Right lobe of liver (tissue), 6 donors: ENCODE measurements around the gene NOS3. TPM values are rescaled to one million over a fixed set of nuclear protein-coding genes. Genes with fewer than 3 reads are reported as not detected.

ENCODE experiments used
- ATAC-seq, 4 donors: fragments of 200-7000 bp; cut with Tn5 transposase; one replicate each; pipeline ENCODE4 v1.9.1; 2020; ENCODE audit warnings: mild to moderate bottlenecking in 4 of 4, moderate library complexity in 4 of 4
- DNase-seq, 3 donors: peaks; one replicate each; pipeline ENCODE4 v3.0.0-alpha.2; 2020
- H3K27ac ChIP-seq, 3 donors: fragments of 200-600 bp; one replicate each; pipeline ENCODE4 v1.8.0; 2022
- H3K27me3 ChIP-seq, 2 donors: fragments of 200-600 bp; one replicate each; pipeline ENCODE4 v1.8.0; 2022
- H3K36me3 ChIP-seq, 4 donors: fragments of 200-600 bp; sonication (generic) in 1 of 4; one replicate each; pipeline versions ENCODE4 v1.5.1 to v1.8.0; 2017 to 2022; ENCODE audit warnings: control low read depth in 1 of 4
- H3K4me1 ChIP-seq, 4 donors: fragments of 200-600 bp; sonication (generic) in 1 of 4; one replicate each; pipeline versions ENCODE4 v1.5.1 to v1.8.0; 2017 to 2022; ENCODE audit warnings: control low read depth in 1 of 4
- H3K4me3 ChIP-seq, 3 donors: fragments of 200-600 bp; one replicate each; pipeline ENCODE4 v1.8.0; 2022
- H3K9me3 ChIP-seq, 4 donors: fragments of 200-600 bp; sonication (generic) in 1 of 4; one replicate each; pipeline versions ENCODE4 v1.5.1 to v1.8.0; 2017 to 2022; ENCODE audit warnings: control low read depth in 1 of 4
- POLR2A ChIP-seq: fragments of 450-650 bp; IDR thresholded peaks from one replicate; pipeline ENCODE4 v1.6.1; 2017; ENCODE audit warnings: antibody characterized with exemption, mild to moderate bottlenecking
- WGBS: methylation state at CpG from one replicate; pipeline ENCODE4 v1.1.6; 2018; ENCODE audit warnings: low coverage, low lambda C conversion rate; ENCODE audit not compliant: insufficient coverage; ENCODE audit errors: missing lambda C conversion rate; 5-methylcytosine and 5-hydroxymethylcytosine counted together
- intact Hi-C, 2 donors: fragments of 100-400 bp; cut with DNase I; formaldehyde crosslinking; loops; one replicate each; pipeline versions ENCODE4 v1.11.2 to v1.14.1; 2022
- total RNA-seq, 6 experiments: library from RNA; depleted of rRNA in 2 of 6; stranded (reverse); fragments of >200 nt in 2 of 6; fragmentation: NEBNext Ultra II Directional in 3 of 6; extraction: Animal tissue kit (Norgen Biotek cat#: 25700) in 3 of 6; gene quantifications; one replicate each; pipeline versions ENCODE4 v1.1.0 to v1.2.4, GENCODE V29; 2016 to 2023
- TF ChIP-seq, protein P1 (sequence below), 4 donors: fragments of 200-600 bp in 3 of 4; fragments of 450-650 bp in 1 of 4; IDR thresholded peaks; one replicate each; pipeline versions ENCODE4 v1.5.1 to v1.8.0; 2016 to 2022; ENCODE audit warnings: antibody characterized with exemption in 4 of 4, mild to moderate bottlenecking in 2 of 4
- donor health status: DM: no; HTN: yes; CAD: no.
- donor health status: DM: no; HTN: no; CAD: no.
- donor health status: DM: no; HTN: no; CAD: no.
- donor health status: DM: no; HTN: yes; CAD: no.
- donor health status: DM: no; HTN: yes; CAD: no.

The NOS3 gene
- total RNA-seq, 6 experiments from 2014 or later = 2.4 to 9.2 (median 5.0) TPM

DNA sequence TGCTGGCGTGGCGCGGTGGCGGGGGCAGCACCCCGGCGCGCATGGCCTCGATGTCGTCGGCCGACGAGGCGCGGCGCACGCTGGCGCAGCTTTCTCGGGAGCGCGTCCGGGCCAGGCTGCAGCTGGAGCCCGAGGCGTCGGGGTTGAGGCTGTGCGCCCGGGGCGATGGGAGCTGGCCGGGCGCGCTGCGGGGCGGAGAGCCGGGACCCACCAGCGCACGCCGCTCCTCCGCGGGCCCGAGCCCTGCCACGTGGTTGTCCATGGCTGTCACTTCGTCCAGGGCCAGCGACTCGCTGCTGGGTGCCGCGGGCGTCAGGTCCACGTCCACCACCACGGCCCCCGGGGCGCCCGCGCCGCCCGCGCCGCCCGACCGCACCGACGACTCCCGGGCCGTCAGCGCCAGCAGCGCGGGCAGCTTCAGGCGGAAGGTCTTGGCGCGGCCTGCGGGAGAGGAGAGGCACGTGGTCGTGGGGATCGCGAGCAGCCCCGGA lies 32.7 kb upstream of the NOS3 start:
- 20% methylated on average over 2 of the region's 74 CpGs for WGBS
- H3K4me3 ChIP-seq = no peak overlapping the region
- H3K36me3 ChIP-seq = no peaks in the 10 kb centered on the region
- no peak overlapping the region for H3K27ac ChIP-seq
- TF ChIP-seq POLR2A = no peak
- TF ChIP-seq, protein P1, sequence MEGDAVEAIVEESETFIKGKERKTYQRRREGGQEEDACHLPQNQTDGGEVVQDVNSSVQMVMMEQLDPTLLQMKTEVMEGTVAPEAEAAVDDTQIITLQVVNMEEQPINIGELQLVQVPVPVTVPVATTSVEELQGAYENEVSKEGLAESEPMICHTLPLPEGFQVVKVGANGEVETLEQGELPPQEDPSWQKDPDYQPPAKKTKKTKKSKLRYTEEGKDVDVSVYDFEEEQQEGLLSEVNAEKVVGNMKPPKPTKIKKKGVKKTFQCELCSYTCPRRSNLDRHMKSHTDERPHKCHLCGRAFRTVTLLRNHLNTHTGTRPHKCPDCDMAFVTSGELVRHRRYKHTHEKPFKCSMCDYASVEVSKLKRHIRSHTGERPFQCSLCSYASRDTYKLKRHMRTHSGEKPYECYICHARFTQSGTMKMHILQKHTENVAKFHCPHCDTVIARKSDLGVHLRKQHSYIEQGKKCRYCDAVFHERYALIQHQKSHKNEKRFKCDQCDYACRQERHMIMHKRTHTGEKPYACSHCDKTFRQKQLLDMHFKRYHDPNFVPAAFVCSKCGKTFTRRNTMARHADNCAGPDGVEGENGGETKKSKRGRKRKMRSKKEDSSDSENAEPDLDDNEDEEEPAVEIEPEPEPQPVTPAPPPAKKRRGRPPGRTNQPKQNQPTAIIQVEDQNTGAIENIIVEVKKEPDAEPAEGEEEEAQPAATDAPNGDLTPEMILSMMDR (IDR thresholded peaks at IDR 0.05) = no peak
- intact Hi-C loops = no loop called here
- H3K4me1 ChIP-seq = no peaks in the 10 kb centered on the region
- H3K27me3 ChIP-seq = no peaks in the 10 kb centered on the region
- ATAC-seq (no peak), DNase-seq (no peak)
- H3K9me3 ChIP-seq = no peaks in the 10 kb centered on the region

- Histone ChIP-seq H3K36me3 (no peaks in the 10 kb centered on the region), H3K4me1 (no peaks in the 10 kb centered on the region), H3K27ac (no peak overlapping the region), H3K27me3 (no peaks in the 10 kb centered on the region), H3K9me3 (no peaks in the 10 kb centered on the region), H3K4me3 (no peak overlapping the region)
- ATAC-seq (no peak), DNase-seq (no peak)
- no peak for TF ChIP-seq POLR2A
- TF ChIP-seq, protein P1 (IDR thresholded peaks at IDR 0.05) = no peak
- 52% methylated on average over 8 of the region's 13 CpGs for WGBS
- intact Hi-C loops = no loop called here
Measured at GRCh38 chr7:150958597-150958996, 32.2 kb upstream of the NOS3 start.

DNA sequence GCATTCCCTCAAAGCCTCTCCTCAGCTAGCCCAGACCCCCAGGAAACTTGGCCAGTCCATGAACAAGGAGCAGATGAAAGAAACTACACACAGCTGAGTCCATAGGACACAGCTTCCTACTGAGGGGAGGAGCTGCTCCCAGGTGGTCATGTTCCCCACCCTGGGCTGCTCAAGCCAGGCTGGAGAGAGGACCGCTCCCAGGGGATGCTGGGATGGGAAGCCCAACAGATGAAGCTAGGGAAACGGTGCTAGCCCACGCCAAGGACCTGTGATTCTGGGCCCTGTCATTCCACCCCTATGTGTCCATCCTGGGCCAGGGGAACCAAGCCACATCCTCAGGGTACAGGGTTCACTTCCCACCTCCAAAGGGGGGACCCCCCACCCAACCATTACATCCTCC lies 31.7 kb upstream of the NOS3 start:
- no peaks in the 10 kb centered on the region for H3K27me3 ChIP-seq
- no peak overlapping the region for H3K27ac ChIP-seq
- no peak overlapping the region for H3K4me3 ChIP-seq
- H3K36me3 ChIP-seq = no peaks in the 10 kb centered on the region
- TF ChIP-seq, protein P1 (IDR thresholded peaks at IDR 0.05) = no peak
- TF ChIP-seq POLR2A = no peak
- DNase-seq = no peak
- WGBS = no CpG with 5 or more reads among the region's 3 CpGs
- intact Hi-C loops = no loop called here
- no peaks in the 10 kb centered on the region for H3K9me3 ChIP-seq
- no peaks in the 10 kb centered on the region for H3K4me1 ChIP-seq
- ATAC-seq = no peak

DNA sequence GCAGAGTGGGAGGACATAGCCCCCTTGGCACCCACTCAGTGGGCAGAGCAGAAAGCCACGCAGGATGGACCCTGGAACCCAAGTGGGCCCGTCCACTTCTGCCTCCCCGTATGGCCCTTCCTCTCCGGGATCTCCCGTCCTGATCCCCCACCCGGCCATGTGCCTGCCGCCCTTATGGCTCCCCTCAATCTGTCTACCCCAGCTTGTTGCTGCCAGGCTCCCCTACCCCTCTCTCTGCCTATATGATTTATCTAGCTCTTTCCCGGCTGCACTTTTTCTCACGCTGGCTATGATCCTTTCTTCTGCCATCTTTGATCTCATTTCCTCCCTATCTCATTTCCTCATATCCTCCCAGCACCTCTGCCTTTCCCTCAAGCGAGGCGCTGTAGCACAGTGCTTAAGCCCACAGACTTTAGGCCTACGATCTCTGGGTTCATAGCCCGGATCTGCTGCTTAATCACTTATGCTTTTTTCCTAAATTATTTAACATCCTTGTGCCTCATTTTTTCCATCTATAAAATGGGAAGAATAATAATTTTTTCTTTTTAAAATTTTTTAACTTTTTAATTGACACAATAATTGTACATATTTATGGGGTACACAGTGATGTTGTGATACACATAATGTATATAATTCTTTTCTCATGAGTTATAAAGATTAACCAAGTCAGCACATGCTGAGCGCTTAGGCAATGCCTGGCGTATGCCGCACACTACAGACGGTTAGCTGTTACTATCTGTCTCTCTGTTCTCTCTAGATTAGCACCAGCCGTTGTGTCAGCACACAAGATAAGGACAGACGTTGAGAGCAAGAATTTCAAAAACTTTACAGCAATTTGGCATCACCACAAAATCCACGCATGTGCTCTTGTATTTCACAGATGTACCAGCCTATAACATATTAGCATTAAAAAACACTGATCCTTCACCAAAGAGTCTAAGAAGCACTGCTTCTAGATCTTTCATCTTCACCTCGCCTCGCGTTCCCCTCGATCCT lies 30.8 kb upstream of the NOS3 start:
- Histone ChIP-seq H3K27me3 (no peaks in the 10 kb centered on the region), H3K4me3 (no peak overlapping the region), H3K36me3 (no peaks in the 10 kb centered on the region), H3K9me3 (no peaks in the 10 kb centered on the region), H3K27ac (no peak overlapping the region), H3K4me1 (no peaks in the 10 kb centered on the region)
- 51% methylated on average over 21 of the region's 24 CpGs for WGBS
- ATAC-seq = no peak
- DNase-seq = peak in 1 of 3 donors; percentile 0
- no peak for TF ChIP-seq POLR2A
- TF ChIP-seq, protein P1 (IDR thresholded peaks at IDR 0.05) = no peak
- intact Hi-C loops = no loop called here
